Panc1 (cell line): ENCODE results near the gene DNAH9.

ENCODE experiments used
- SIN3A ChIP-seq: IDR thresholded peaks from 2 replicates; pipeline ENCODE4 v1.6.1; 2012; ENCODE audit warnings: low read depth, mild to moderate bottlenecking, low read length, moderate library complexity, borderline replicate concordance; ENCODE audit not compliant: insufficient read depth
- TF ChIP-seq, protein P1 (sequence below): fragments of 450-650 bp; IDR thresholded peaks from 2 replicates; pipeline ENCODE4 v1.5.1; 2017; ENCODE audit warnings: mild to moderate bottlenecking

DNA sequence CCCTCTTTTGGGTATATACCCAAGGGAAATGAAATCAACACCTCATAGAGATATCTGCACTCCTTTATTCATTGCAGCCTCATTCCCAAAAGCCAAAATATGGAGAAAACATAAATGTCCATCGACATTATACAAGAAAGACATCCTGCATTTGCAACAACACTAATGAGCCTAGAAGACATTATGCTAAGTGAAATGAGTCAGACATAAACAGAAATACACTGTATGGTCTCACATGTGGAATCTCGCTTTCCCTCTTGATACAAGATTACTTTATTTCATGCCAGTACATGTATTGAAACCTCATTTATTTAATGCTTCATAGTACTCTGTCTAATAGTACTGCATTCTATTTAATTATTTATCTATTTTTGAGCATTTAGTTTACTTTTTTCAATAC, 241.8 kb downstream of the DNAH9 start:
- TF ChIP-seq SIN3A, result no peak
- TF ChIP-seq, protein P1, sequence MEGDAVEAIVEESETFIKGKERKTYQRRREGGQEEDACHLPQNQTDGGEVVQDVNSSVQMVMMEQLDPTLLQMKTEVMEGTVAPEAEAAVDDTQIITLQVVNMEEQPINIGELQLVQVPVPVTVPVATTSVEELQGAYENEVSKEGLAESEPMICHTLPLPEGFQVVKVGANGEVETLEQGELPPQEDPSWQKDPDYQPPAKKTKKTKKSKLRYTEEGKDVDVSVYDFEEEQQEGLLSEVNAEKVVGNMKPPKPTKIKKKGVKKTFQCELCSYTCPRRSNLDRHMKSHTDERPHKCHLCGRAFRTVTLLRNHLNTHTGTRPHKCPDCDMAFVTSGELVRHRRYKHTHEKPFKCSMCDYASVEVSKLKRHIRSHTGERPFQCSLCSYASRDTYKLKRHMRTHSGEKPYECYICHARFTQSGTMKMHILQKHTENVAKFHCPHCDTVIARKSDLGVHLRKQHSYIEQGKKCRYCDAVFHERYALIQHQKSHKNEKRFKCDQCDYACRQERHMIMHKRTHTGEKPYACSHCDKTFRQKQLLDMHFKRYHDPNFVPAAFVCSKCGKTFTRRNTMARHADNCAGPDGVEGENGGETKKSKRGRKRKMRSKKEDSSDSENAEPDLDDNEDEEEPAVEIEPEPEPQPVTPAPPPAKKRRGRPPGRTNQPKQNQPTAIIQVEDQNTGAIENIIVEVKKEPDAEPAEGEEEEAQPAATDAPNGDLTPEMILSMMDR, result no peak
